ENCODE results near the gene HECTD3. TPM values are rescaled to one million over a fixed set of nuclear protein-coding genes. Genes with fewer than 3 reads are reported as not detected.

The HECTD3 gene
- total RNA-seq, 1 experiment from 2014 or later, result 25.5 TPM

- POLR2A ChIA-PET, result interaction anchor here (1.0 to 5.4 kb wide), 5 partner anchors 189 to 343 kb away, joined by 3 to 35 read pairs (median 3); no protein-coding TSS in a partner anchor
Measured at GRCh38 chr1:45013551-45014209, 2.6 kb upstream of the HECTD3 start.

GRCh38 chr1:45012639-45013278 is 1.6 kb upstream of the HECTD3 start:
- ChIA-PET CTCF (interaction anchor here (1.0 to 11.9 kb wide), 8 partner anchors 21 to 482 kb away, joined by 3 to 214 read pairs (median 8); partner anchors contain the start of genes PLK3 and TESK2), POLR2A (interaction anchor here (1.0 to 5.4 kb wide), 16 partner anchors 10 to 508 kb away, joined by 3 to 35 read pairs (median 6); partner anchors contain the start of genes CCDC163, MMACHC, MUTYH and PLK3), RAD21 (ENCODE audit: low non-redundant PET in 1 of 2, low total read pairs in 2 of 2, uncharacterized antibody in 2 of 2, unreplicated experiment in 2 of 2) (interaction anchor here (0.7 to 2.5 kb wide), 4 partner anchors 177 to 291 kb away, joined by 3 to 9 read pairs (median 6); no protein-coding TSS in a partner anchor)
- Histone ChIP-seq H3K4me3 (replicated peaks in 1 of 2; ENCODE audit: low read depth in 1 of 2, low read length in 2 of 2) (peak overlapping the region; percentile 74 to 75), H3K36me3 (ENCODE audit: control insufficient read depth in 1 of 2, insufficient read depth in 2 of 2, low read length in 2 of 2) (peaks cover 4 to 7% of the 10 kb centered on the region in 2 experiments; a peak in 1 of 4 replicates), H3K27ac (ENCODE audit: low read depth, low read length) (peak overlapping the region; percentile 51), H3K4me2 (ENCODE audit: low read length) (peak overlapping the region; percentile 80), H3K9me2 (ENCODE audit: insufficient read depth) (no peaks in the 10 kb centered on the region), H3K9me3 (ENCODE audit: control insufficient read depth in 1 of 2, insufficient read depth in 1 of 2, low read depth in 1 of 2, low read length in 2 of 2) (no peaks in the 10 kb centered on the region), H3K4me1 (ENCODE audit: control insufficient read depth in 1 of 2, insufficient read depth in 2 of 2, low read length in 2 of 2) (peaks cover 9 to 28% of the 10 kb centered on the region in 2 experiments; a peak in 3 of 4 replicates), H3K79me2 (ENCODE audit: insufficient read depth, low read length) (peaks cover 12% of the 10 kb centered on the region; the same call in 1 of the 2 replicates), H3K27me3 (ENCODE audit: insufficient read depth, low read length) (no peaks in the 10 kb centered on the region), H4K20me1 (ENCODE audit: insufficient read depth) (no peaks in the 10 kb centered on the region), H2AFZ (ENCODE audit: low read depth, low read length, poor library complexity, severe bottlenecking) (peak overlapping the region; percentile 3), H3K9ac (ENCODE audit: low read length) (peak overlapping the region; percentile 75)
- TF ChIP-seq ZFX (IDR thresholded peaks at IDR 0.05) (peak; percentile 16; the same call in 1 of the 2 replicates), REST (IDR thresholded peaks at IDR 0.05; ENCODE audit: low read depth) (no peak)
- ATAC-seq (peak; percentile 39), DNase-seq (ENCODE audit: low read depth, low spot score) (no peak)
- BruUV-seq (replicated peaks), result no TSS peak
- intact Hi-C loops (cut with micrococcal nuclease), result loop anchor here (5.0 to 10.0 kb wide), 4 partner anchors 175 to 892 kb away; partner anchors contain the start of genes MUTYH, RNU5D-1 and TOE1

More at GRCh38 chr1:45013551-45014209, 2.6 kb upstream of the HECTD3 start:
- Histone ChIP-seq H3K9me2 (ENCODE audit: insufficient read depth) (no peaks in the 10 kb centered on the region), H3K4me3 (replicated peaks in 1 of 2; ENCODE audit: low read depth in 1 of 2, low read length in 2 of 2) (peak overlapping the region in 1 of 2 experiments; percentile 74; a peak in 2 of 4 replicates), H3K27me3 (ENCODE audit: insufficient read depth, low read length) (no peaks in the 10 kb centered on the region), H3K79me2 (ENCODE audit: insufficient read depth, low read length) (peaks cover 12% of the 10 kb centered on the region; the same call in 1 of the 2 replicates), H3K4me1 (ENCODE audit: control insufficient read depth in 1 of 2, insufficient read depth in 2 of 2, low read length in 2 of 2) (peaks cover 9 to 28% of the 10 kb centered on the region in 2 experiments; a peak in 3 of 4 replicates), H3K36me3 (ENCODE audit: control insufficient read depth in 1 of 2, insufficient read depth in 2 of 2, low read length in 2 of 2) (peaks cover under 1 to 2% of the 10 kb centered on the region in 2 experiments; a peak in 1 of 4 replicates), H3K4me2 (ENCODE audit: low read length) (peak overlapping the region; percentile 80; the same call in 1 of the 2 replicates), H3K27ac (ENCODE audit: low read depth, low read length) (no peak overlapping the region), H4K20me1 (ENCODE audit: insufficient read depth) (no peaks in the 10 kb centered on the region), H3K9ac (ENCODE audit: low read length) (no peak overlapping the region), H3K9me3 (ENCODE audit: control insufficient read depth in 1 of 2, insufficient read depth in 1 of 2, low read depth in 1 of 2, low read length in 2 of 2) (no peaks in the 10 kb centered on the region), H2AFZ (ENCODE audit: low read depth, low read length, poor library complexity, severe bottlenecking) (no peak overlapping the region)
- RAD21 ChIA-PET (ENCODE audit: low non-redundant PET in 1 of 2, low total read pairs in 2 of 2, uncharacterized antibody in 2 of 2, unreplicated experiment in 2 of 2), result interaction anchor here (0.7 to 1.8 kb wide), 6 partner anchors 286 to 479 kb away, joined by 3 to 10 read pairs (median 4); partner anchors contain the start of gene TESK2 (in 1 of the 2)
- ATAC-seq (no peak), DNase-seq (ENCODE audit: low read depth, low spot score) (no peak)
- CTCF ChIA-PET, result interaction anchor here (0.7 to 11.9 kb wide), 16 partner anchors 17 to 557 kb away, joined by 3 to 214 read pairs (median 4); partner anchors contain the start of genes CCDC163, MMACHC, MUTYH and TESK2
- BruUV-seq (replicated peaks), result no TSS peak
- TF ChIP-seq EGR1 (IDR thresholded peaks at IDR 0.05; ENCODE audit: low read depth) (no peak), CBX3 (IDR thresholded peaks at IDR 0.05; ENCODE audit: low read depth) (no peak), FOSL1 (IDR thresholded peaks at IDR 0.05; ENCODE audit: low read depth) (no peak)
- intact Hi-C loops (cut with micrococcal nuclease), result loop anchor here (1.0 to 10.0 kb wide), 8 partner anchors 176 to 891 kb away; partner anchors contain the start of genes MUTYH, RNU5D-1 and TOE1

Data from HCT116 (cell line).